ENCODE measurements around the gene AGAP3.

- TF ChIP-seq CTCF (conservative IDR thresholded peaks at IDR 0.05) (no peak), ZFX (IDR thresholded peaks at IDR 0.05) (no peak)
Observed at GRCh38 chr7:151133266-151133985, 47.2 kb downstream of the AGAP3 start.

All from C4-2B (cell line).